MM.1S (cell line): ENCODE measurements around the gene POMGNT2.

Experiments used
- DNase-seq: peaks from one replicate; pipeline ENCODE4 v3.0.0-alpha.2; 2015
- H2AFZ ChIP-seq: fragments of 300-600 bp; sonication (generic); 2 replicates; pipeline ENCODE4 v1.6.0; 2016; ENCODE audit warnings: antibody characterized with exemption, low read length
- H3F3A ChIP-seq: fragments of 300-600 bp; sonication (generic); 2 replicates; pipeline ENCODE4 v1.6.1; 2016; ENCODE audit warnings: mild to moderate bottlenecking, antibody characterized with exemption, low read length, moderate library complexity, mixed read lengths; ENCODE audit not compliant: insufficient read depth
- H3K27ac ChIP-seq: fragments of 300-600 bp; sonication (generic); 2 replicates; pipeline ENCODE4 v1.5.1; 2016; ENCODE audit warnings: mild to moderate bottlenecking, low read length
- H3K27me3 ChIP-seq: fragments of 300-600 bp; sonication (generic); replicated peaks from 2 replicates; pipeline ENCODE4 v1.6.0; 2016; ENCODE audit warnings: low read length; ENCODE audit not compliant: insufficient read depth
- H3K36me3 ChIP-seq: fragments of 300-600 bp; sonication (generic); replicated peaks from 2 replicates; pipeline ENCODE4 v1.6.1; 2016; ENCODE audit warnings: mild to moderate bottlenecking, low read length, mixed read lengths; ENCODE audit not compliant: insufficient read depth
- H3K4me1 ChIP-seq: fragments of 300-600 bp; sonication (generic); 2 replicates; pipeline ENCODE4 v1.6.1; 2016; ENCODE audit warnings: low read length, mixed read lengths
- H3K4me2 ChIP-seq: fragments of 300-600 bp; sonication (generic); 2 replicates; pipeline ENCODE4 v1.6.0; 2016; ENCODE audit warnings: low read depth, low read length
- H3K4me3 ChIP-seq: fragments of 300-600 bp; sonication (generic); 2 replicates; pipeline ENCODE4 v1.5.1; 2016; ENCODE audit warnings: low read length, mixed read lengths
- H3K79me2 ChIP-seq: fragments of 300-600 bp; sonication (generic); 2 replicates; pipeline ENCODE4 v1.6.1; 2016; ENCODE audit warnings: mixed run types, low read length, mixed read lengths
- H3K9ac ChIP-seq: fragments of 300-600 bp; sonication (generic); 2 replicates; pipeline ENCODE4 v1.6.1; 2016; ENCODE audit warnings: low read length, mixed read lengths
- H3K9me2 ChIP-seq: fragments of 300-600 bp; sonication (generic); replicated peaks from 2 replicates; pipeline ENCODE4 v1.6.1; 2016; ENCODE audit warnings: mild to moderate bottlenecking, low read length, mixed read lengths; ENCODE audit not compliant: insufficient read depth
- H3K9me3 ChIP-seq: fragments of 300-600 bp; sonication (generic); replicated peaks from 2 replicates; pipeline ENCODE4 v1.6.1; 2016; ENCODE audit warnings: mild to moderate bottlenecking, low read length, mixed read lengths; ENCODE audit not compliant: insufficient read depth
- H4K20me1 ChIP-seq: fragments of 300-600 bp; sonication (generic); 2 replicates; pipeline ENCODE4 v1.6.1; 2016; ENCODE audit warnings: mild to moderate bottlenecking, low read length, moderate library complexity, mixed read lengths; ENCODE audit not compliant: insufficient read depth
- EZH2 ChIP-seq: fragments of 300-600 bp; sonication (generic); optimal IDR thresholded peaks from 2 replicates; pipeline ENCODE3; 2017; ENCODE audit warnings: low read depth, mild to moderate bottlenecking, antibody characterized with exemption, low read length, mixed read lengths
- EZH2phosphoT487 ChIP-seq: fragments of 300-600 bp; sonication (generic); IDR thresholded peaks from 2 replicates; pipeline ENCODE4 v1.6.1; 2018; ENCODE audit warnings: antibody characterized with exemption, low read length
- TF ChIP-seq, protein P1 (sequence below): fragments of 300-600 bp; sonication (generic); IDR thresholded peaks from 2 replicates; pipeline ENCODE4 v1.5.1; 2016; ENCODE audit warnings: antibody characterized with exemption, low read length, mixed read lengths

The POMGNT2 gene

DNA sequence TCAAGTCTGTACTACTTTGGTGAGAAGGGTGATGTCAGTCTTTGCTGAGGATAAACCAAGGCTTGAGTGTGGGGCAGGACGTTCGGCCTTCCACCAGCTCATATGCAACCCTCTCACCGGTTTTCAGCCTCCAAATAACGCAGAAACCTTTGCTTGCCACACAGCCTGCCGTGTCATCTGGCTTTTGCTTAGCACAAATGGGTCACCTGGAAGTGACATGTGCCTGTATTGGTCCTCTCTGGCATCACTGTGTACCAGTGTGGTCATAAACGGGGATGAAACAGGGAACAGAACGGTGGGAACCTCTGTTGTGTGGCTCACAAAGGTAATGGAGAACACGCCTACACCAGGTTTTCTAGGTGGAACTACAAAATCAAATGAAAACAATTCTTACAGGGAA, 7.1 kb downstream of the POMGNT2 start:
- Histone ChIP-seq H3K27me3 (no peaks in the 10 kb centered on the region), H3K9ac (no peak overlapping the region), H3K9me2 (no peaks in the 10 kb centered on the region), H3K79me2 (no peaks in the 10 kb centered on the region), H3K4me1 (no peaks in the 10 kb centered on the region), H2AFZ (no peak overlapping the region), H3K4me2 (no peak overlapping the region), H4K20me1 (no peaks in the 10 kb centered on the region), H3F3A (no peaks in the 10 kb centered on the region), H3K36me3 (no peaks in the 10 kb centered on the region), H3K9me3 (no peaks in the 10 kb centered on the region), H3K27ac (no peak overlapping the region), H3K4me3 (no peak overlapping the region)
- TF ChIP-seq EZH2 (no peak), EZH2phosphoT487 (no peak)
- no peak for DNase-seq

DNA sequence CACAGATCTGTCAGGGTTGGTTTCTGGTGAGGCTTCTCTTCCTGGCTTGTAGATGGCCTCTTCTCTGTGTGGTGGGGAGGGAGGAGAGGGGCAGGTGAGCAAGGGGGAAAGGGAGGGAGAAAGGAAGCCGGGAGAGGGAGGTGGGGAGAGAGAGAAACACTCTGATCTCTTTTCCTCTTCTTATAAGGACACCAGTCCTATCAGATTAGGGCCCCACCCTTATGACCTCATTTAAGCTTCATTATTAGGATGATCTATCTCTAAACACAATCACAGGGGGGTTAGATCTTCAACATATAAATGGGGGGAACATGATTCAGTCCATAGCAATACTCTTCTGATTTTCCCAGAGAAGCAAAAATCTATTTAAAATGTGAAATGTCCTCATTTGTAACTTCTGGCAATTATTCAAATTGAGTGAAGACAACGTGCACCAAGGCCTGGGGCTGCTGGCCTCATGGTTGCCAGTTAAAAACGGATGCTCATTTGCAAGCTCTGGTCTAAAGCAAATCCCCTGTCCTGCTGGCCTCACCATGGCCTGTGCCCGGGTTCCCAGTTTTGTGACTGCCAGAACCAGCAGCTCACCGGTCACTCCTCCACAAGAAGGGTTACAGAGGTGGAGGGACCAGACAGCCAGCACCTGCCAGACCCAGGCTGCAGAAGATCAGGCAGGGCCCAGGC, 8.3 kb downstream of the POMGNT2 start:
- DNase-seq, result no peak

DNA sequence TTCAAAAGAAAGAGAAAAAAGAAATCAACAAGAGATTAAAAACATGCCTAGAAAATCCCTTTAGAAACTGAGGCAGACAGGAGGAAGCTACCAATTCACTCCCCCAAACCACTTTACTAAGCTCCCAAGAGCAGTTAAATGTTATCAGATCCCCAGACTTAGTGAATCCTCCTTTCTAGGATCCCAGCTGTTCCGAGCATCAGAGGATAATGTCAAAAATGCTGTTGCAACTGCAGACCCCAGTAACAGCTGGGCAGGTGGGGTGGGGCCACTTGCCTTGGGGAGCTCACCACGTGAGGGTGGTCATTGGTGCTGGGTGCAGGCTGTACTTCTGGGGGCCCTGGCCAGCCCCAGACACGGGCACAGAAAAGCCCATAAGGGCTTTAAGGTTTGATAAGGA, 9.1 kb downstream of the POMGNT2 start:
- DNase-seq, result no peak
- H3K4me1 ChIP-seq, result no peaks in the 10 kb centered on the region
- H3K9ac ChIP-seq, result no peak overlapping the region
- no peak overlapping the region for H3K4me3 ChIP-seq
- no peaks in the 10 kb centered on the region for H3K36me3 ChIP-seq
- H3K9me3 ChIP-seq, result no peaks in the 10 kb centered on the region
- TF ChIP-seq EZH2, result no peak
- TF ChIP-seq, protein P1, sequence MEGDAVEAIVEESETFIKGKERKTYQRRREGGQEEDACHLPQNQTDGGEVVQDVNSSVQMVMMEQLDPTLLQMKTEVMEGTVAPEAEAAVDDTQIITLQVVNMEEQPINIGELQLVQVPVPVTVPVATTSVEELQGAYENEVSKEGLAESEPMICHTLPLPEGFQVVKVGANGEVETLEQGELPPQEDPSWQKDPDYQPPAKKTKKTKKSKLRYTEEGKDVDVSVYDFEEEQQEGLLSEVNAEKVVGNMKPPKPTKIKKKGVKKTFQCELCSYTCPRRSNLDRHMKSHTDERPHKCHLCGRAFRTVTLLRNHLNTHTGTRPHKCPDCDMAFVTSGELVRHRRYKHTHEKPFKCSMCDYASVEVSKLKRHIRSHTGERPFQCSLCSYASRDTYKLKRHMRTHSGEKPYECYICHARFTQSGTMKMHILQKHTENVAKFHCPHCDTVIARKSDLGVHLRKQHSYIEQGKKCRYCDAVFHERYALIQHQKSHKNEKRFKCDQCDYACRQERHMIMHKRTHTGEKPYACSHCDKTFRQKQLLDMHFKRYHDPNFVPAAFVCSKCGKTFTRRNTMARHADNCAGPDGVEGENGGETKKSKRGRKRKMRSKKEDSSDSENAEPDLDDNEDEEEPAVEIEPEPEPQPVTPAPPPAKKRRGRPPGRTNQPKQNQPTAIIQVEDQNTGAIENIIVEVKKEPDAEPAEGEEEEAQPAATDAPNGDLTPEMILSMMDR, result no peak
- TF ChIP-seq EZH2phosphoT487, result no peak
- H4K20me1 ChIP-seq, result no peaks in the 10 kb centered on the region
- no peaks in the 10 kb centered on the region for H3K9me2 ChIP-seq
- H3K27ac ChIP-seq, result no peak overlapping the region
- H3K27me3 ChIP-seq, result no peaks in the 10 kb centered on the region
- H3F3A ChIP-seq, result no peaks in the 10 kb centered on the region
- no peak overlapping the region for H2AFZ ChIP-seq
- H3K4me2 ChIP-seq, result no peak overlapping the region
- H3K79me2 ChIP-seq, result peaks cover 1% of the 10 kb centered on the region; the same call in 1 of the 2 replicates

More for the DNA sequence above, 8.3 kb downstream of the POMGNT2 start:
- no peak overlapping the region for H3K4me3 ChIP-seq
- H3K9me2 ChIP-seq, result no peaks in the 10 kb centered on the region
- H3K79me2 ChIP-seq, result no peaks in the 10 kb centered on the region
- TF ChIP-seq EZH2, result no peak
- TF ChIP-seq, protein P1, result no peak
- no peaks in the 10 kb centered on the region for H3K4me1 ChIP-seq
- no peaks in the 10 kb centered on the region for H3K9me3 ChIP-seq
- no peaks in the 10 kb centered on the region for H3K27me3 ChIP-seq
- H3K4me2 ChIP-seq, result no peak overlapping the region
- no peak overlapping the region for H2AFZ ChIP-seq
- H3K9ac ChIP-seq, result no peak overlapping the region
- no peaks in the 10 kb centered on the region for H4K20me1 ChIP-seq
- H3F3A ChIP-seq, result no peaks in the 10 kb centered on the region
- no peak overlapping the region for H3K27ac ChIP-seq
- H3K36me3 ChIP-seq, result no peaks in the 10 kb centered on the region

DNA sequence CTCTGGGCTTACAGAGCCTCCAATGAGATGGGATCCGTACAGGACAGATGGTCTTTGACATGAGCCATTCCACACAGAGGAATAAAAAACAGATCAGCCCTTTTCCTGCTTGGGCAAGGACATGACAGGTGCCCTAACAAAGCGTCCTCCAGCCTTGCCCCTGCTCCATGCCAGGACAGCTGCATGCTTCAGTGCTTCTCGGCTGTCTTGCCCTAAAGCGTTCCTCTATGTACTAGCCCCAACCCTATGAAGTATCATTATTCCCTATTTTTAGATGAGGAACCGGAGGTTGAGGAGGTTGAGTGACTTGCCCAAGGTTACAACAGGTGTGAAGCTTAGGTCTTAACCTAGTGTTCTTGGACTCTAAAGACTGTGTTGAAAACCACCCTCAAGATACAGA, 10.5 kb downstream of the POMGNT2 start:
- H3K4me1 ChIP-seq, result no peaks in the 10 kb centered on the region
- H3K27ac ChIP-seq, result no peak overlapping the region
- no peak for TF ChIP-seq EZH2phosphoT487
- TF ChIP-seq, protein P1, result no peak
- no peak for TF ChIP-seq EZH2
- peaks cover 3% of the 10 kb centered on the region; the same call in 1 of the 2 replicates for H3K79me2 ChIP-seq
- no peaks in the 10 kb centered on the region for H3K27me3 ChIP-seq
- H3K4me2 ChIP-seq, result no peak overlapping the region
- H3K4me3 ChIP-seq, result no peak overlapping the region
- H4K20me1 ChIP-seq, result no peaks in the 10 kb centered on the region
- H3K9ac ChIP-seq, result no peak overlapping the region
- no peak overlapping the region for H2AFZ ChIP-seq
- no peaks in the 10 kb centered on the region for H3F3A ChIP-seq
- no peaks in the 10 kb centered on the region for H3K9me3 ChIP-seq
- no peaks in the 10 kb centered on the region for H3K36me3 ChIP-seq
- no peaks in the 10 kb centered on the region for H3K9me2 ChIP-seq
- DNase-seq, result no peak
